SIG-M5 (cell line): Measurements from ENCODE around the gene FMR1NB.

Source experiments
- DNase-seq: peaks from one replicate; lab custom pipeline; 2025; lab: John Stamatoyannopoulos, UW

FMR1NB gene

GRCh38 chrX:148070504-148070877 lies 89.4 kb downstream of the FMR1NB start:
- DNase-seq, result no peak
